Cardiac muscle cell (in vitro differentiated cells and primary cell): ENCODE results near the gene DOCK10. TPM values are rescaled to one million over a fixed set of nuclear protein-coding genes. Genes with fewer than 3 reads are reported as not detected.

Experiments
- DNase-seq, 2 donors: peaks; one replicate each; pipeline versions ENCODE4 v3.0.0 to v3.0.0-alpha.2; 2010 to 2017; ENCODE audit warnings: low read depth in 1 of 2, low spot score in 1 of 2
- H3K27ac ChIP-seq: fragments of 200-600 bp; sonication (generic); 2 replicates; pipeline ENCODE4 v1.5.1; 2016
- H3K27me3 ChIP-seq: fragments of 200-600 bp; sonication (generic); 2 replicates; pipeline ENCODE4 v1.6.0; 2016; ENCODE audit warnings: control low read depth
- H3K36me3 ChIP-seq: fragments of 200-600 bp; sonication (generic); 2 replicates; pipeline ENCODE4 v1.5.1; 2016; ENCODE audit warnings: control low read depth
- H3K4me1 ChIP-seq: fragments of 200-600 bp; sonication (generic); 2 replicates; pipeline ENCODE4 v1.8.1; 2017; ENCODE audit warnings: low read depth, mild to moderate bottlenecking, mixed run types
- H3K4me3 ChIP-seq: fragments of 200-600 bp; sonication (generic); 2 replicates; pipeline ENCODE4 v1.5.1; 2016; ENCODE audit warnings: mild to moderate bottlenecking
- H3K9me3 ChIP-seq: fragments of 200-600 bp; sonication (generic); 2 replicates; pipeline ENCODE4 v1.5.1; 2017; ENCODE audit warnings: low read depth, mild to moderate bottlenecking, control low read depth
- CTCF ChIP-seq: IDR thresholded peaks from 2 replicates; pipeline ENCODE4 v1.5.1; 2012; ENCODE audit warnings: low read depth, mild to moderate bottlenecking, low read length
- polyA plus RNA-seq: library from polyadenylated mRNA; unstranded; fragments of >200 nt; fragmentation: Nextera tagmentation; extraction: Ambion mirVana; gene quantifications from 2 replicates; pipeline ENCODE4 v1.2.1, GENCODE V29; 2016
- total RNA-seq: library from RNA; depleted of rRNA; stranded (reverse); fragments of >200 nt; gene quantifications from 2 replicates; pipeline ENCODE4 v1.2.3, GENCODE V29; 2016

DOCK10 gene
- total and polyA plus RNA-seq, 2 experiments from 2014 or later = not detected

GRCh38 chr2:225030203-225030602 lies 12.1 kb downstream of the DOCK10 start:
- no peak for DNase-seq
- Histone ChIP-seq H3K9me3 (no peaks in the 10 kb centered on the region), H3K4me3 (no peak overlapping the region), H3K27me3 (no peaks in the 10 kb centered on the region), H3K27ac (no peak overlapping the region), H3K4me1 (no peaks in the 10 kb centered on the region), H3K36me3 (no peaks in the 10 kb centered on the region)
- TF ChIP-seq CTCF = no peak

- Histone ChIP-seq H3K4me3 (no peak overlapping the region), H3K27ac (no peak overlapping the region), H3K9me3 (no peaks in the 10 kb centered on the region), H3K4me1 (no peaks in the 10 kb centered on the region), H3K27me3 (no peaks in the 10 kb centered on the region), H3K36me3 (no peaks in the 10 kb centered on the region)
- TF ChIP-seq CTCF = no peak
- no peak for DNase-seq
Measured at GRCh38 chr2:225028572-225028971, 13.7 kb downstream of the DOCK10 start.

GRCh38 chr2:225027061-225027762 lies 15.1 kb downstream of the DOCK10 start:
- no peaks in the 10 kb centered on the region for H3K9me3 ChIP-seq
- H3K27ac ChIP-seq = no peak overlapping the region
- no peaks in the 10 kb centered on the region for H3K4me1 ChIP-seq
- no peak for DNase-seq
- no peaks in the 10 kb centered on the region for H3K36me3 ChIP-seq
- H3K4me3 ChIP-seq = no peak overlapping the region
- H3K27me3 ChIP-seq = no peaks in the 10 kb centered on the region
- no peak for TF ChIP-seq CTCF

- H3K27ac ChIP-seq = no peak overlapping the region
- peak in 1 of 2 donors; percentile 84 for DNase-seq
Measured at GRCh38 chr2:225025917-225026571, 16.2 kb downstream of the DOCK10 start.

GRCh38 chr2:225022188-225022587 lies 20.1 kb downstream of the DOCK10 start:
- no peak for TF ChIP-seq CTCF
- Histone ChIP-seq H3K27ac (no peak overlapping the region), H3K9me3 (no peaks in the 10 kb centered on the region), H3K4me1 (no peaks in the 10 kb centered on the region), H3K36me3 (no peaks in the 10 kb centered on the region), H3K4me3 (no peak overlapping the region), H3K27me3 (no peaks in the 10 kb centered on the region)
- DNase-seq = no peak

More at GRCh38 chr2:225025917-225026571, 16.2 kb downstream of the DOCK10 start:
- TF ChIP-seq CTCF = no peak
- H3K9me3 ChIP-seq = no peaks in the 10 kb centered on the region
- H3K4me3 ChIP-seq = no peak overlapping the region
- H3K36me3 ChIP-seq = no peaks in the 10 kb centered on the region
- H3K4me1 ChIP-seq = no peaks in the 10 kb centered on the region
- H3K27me3 ChIP-seq = no peaks in the 10 kb centered on the region
